GM12801 (cell line): ENCODE data around the gene TMTC1.

Experiments used
- CTCF ChIP-seq: IDR thresholded peaks from one replicate; pipeline ENCODE4 v1.5.1; 2011; ENCODE audit warnings: control low read depth; ENCODE audit not compliant: insufficient read length; ENCODE audit errors: extremely low read depth

Gene TMTC1

GRCh38 chr12:29644536-29645162 lies 139.1 kb downstream of the TMTC1 start:
- TF ChIP-seq CTCF = no peak

- TF ChIP-seq CTCF = no peak
Measured at GRCh38 chr12:29640589-29641345, 143.0 kb downstream of the TMTC1 start.

- no peak for TF ChIP-seq CTCF
Measured at GRCh38 chr12:29639893-29640495, 143.7 kb downstream of the TMTC1 start.

- TF ChIP-seq CTCF = no peak
Measured at GRCh38 chr12:29638528-29638927, 145.2 kb downstream of the TMTC1 start.

GRCh38 chr12:29634057-29634456 lies 149.7 kb downstream of the TMTC1 start:
- no peak for TF ChIP-seq CTCF

- no peak for TF ChIP-seq CTCF
Measured at GRCh38 chr12:29627221-29627620, 156.5 kb downstream of the TMTC1 start.

- no peak for TF ChIP-seq CTCF
Measured at GRCh38 chr12:29625359-29625953, 158.3 kb downstream of the TMTC1 start.
